NCI-H345 treated with DMSO at 0.1 percent for 48 hours (cell line): Measurements from ENCODE around the gene CGB7.

Experiments
- DNase-seq: peaks from one replicate; lab custom pipeline; 2025; ENCODE audit not compliant: unreplicated experiment; lab: John Stamatoyannopoulos, UW

Gene CGB7

DNA sequence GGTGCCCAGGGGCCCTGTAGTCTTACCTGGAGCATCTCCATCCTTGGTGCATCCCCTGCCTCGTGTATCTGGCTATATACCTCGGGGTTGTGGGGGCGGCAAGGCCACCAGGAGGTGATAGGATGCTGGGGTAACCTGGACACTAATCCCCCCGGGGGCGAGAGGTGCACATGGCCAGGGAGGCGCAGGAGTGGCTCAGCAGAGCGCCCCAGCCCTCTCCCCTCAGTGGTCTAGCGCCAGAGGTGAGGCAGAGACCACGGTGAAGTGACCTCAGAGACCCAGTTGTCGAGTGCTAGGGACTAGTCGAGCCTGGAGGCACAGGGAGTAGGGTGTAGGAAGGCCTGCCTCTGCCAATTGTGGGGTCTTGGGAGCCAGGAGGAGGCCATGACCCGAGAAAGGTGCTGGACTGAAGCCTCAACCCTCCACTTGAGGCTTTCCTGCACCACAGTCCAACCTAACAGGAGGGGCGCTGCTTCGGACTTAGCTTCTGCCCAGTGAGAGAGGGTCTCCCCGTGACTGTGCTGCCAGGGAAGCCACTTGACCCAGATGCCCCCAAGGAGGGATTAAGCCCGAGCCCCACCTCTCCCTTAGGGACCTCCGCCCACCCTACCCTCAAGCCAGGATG lies 40.4 kb downstream of the CGB7 start, which contains the start of gene LHB:
Gene LHB, minus strand, starts transcription at position 51 of the 625 bp plus-strand sequence. Its CDS starts 10 bp downstream, at position 41.
- no peak for DNase-seq

DNA sequence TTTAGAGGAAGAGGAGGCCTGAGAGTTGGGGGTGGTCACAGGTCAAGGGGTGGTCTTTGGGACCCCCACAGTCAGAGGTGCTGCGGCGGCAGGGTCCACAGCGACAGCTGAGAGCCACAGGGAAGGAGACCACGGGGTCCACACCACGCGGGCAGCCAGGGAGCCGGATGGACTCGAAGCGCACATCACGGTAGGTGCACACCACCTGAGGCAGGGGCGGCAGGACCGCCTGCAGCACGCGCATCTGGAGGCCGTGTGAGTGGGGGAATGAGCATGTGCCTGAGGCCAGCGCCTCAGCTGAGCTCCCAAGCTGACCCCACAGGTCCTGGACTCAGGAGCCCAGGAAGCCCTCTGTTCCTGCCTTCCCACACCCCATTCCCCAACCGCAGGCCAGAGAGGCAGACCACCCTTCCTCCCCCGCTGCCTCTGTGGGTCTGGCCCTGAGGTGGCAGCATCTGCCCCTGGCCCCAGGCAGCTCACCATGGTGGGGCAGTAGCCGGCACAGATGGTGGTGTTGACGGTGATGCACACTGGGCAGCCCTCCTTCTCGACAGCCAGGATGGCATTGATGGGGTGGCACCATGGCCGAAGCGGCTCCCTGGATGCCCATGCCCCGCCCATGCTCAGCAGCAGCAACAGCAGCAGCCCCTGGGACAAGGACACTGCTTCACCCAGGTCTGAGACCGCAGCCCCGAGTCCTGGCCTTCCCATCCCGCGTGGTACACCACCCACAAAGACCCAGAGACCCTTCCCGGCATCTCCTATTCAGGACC lies 41.3 kb downstream of the CGB7 start:
- no peak for DNase-seq

DNA sequence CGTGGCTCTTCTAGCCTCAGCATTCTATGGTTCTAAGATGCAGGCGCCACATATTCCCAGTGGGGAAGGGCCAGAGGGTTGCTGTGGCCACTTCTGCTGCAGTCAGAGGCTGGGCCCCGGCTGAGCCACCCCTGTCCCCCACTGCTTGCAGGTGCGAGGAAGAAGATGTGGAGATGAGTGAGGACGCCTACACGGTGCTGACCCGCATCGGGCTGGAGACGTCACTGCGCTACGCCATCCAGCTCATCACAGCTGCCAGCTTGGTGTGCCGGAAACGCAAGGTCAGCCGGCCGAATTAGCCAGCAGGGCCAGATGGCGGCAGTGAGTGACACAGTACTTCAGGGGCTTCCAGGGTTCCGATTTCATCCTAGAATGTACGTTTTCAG lies 42.7 kb downstream of the CGB7 start:
- no peak for DNase-seq

DNA sequence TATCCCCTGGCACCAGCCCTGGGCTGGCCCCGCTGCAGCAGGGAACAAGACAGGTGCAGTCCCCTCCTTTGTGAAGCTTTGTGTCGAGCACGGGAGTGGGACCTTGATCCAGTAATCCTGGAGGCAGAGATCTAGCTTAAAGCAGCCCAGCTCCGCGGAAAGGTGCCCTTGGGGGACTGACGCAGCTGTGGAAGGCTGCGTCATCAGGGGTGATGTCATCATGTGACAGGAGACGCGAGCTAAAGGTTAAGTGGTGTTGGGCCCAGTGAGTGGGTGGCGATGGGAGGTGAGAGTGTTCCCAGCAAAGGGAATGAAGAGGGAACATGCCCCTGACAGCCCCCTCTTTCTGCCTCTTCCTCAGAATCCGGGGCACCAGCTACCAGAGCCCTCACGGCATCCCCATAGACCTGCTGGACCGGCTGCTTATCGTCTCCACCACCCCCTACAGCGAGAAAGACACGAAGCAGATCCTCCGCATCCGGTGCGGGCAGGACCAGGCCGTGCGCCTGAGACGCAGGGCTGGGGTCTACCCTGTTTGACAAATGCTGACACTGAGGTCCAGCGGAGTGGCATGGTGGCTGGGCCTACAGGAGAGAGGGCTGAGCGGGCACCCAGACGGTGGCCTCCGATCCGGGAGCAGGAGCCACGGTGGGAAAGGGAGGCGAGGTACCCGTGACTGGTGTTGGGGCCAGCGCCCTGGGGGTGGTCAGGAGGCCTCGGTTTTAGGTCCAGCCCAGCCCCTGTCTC lies 43.3 kb downstream of the CGB7 start:
- no peak for DNase-seq

DNA sequence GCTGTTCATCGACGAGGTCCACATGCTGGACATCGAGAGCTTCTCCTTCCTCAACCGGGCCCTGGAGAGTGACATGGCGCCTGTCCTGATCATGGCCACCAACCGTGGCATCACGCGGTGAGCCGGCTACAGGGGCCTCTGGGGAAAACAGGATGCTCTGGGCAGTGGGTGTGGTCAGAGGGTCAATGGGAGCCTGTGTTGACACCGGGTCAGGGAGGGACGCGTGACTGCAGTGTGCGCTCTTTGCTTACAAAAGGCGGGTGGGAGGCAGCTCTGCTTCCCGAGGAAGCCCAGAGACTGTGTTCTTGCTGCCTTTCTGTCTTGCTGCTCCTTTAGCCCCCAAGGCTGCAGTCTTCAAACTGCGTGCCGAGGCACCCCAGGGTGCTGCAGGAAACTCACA lies 46.4 kb downstream of the CGB7 start:
- no peak for DNase-seq

DNA sequence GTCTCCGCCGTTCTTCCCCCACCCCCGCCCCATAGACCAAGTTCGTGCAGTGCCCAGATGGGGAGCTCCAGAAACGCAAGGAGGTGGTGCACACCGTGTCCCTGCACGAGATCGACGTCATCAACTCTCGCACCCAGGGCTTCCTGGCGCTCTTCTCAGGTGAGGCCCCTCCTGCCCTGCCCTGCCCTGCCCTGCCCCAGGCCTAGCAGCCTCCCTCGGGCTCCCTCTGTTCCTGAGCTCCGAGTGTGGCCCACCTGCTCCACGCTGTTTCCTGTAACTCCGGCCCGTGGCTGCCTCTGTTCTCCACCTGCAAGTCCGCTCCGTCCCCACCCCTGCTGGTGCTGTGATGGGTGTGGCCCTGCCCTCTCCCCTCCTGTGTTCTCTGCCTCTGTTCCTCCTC lies 47.1 kb downstream of the CGB7 start:
- no peak for DNase-seq

DNA sequence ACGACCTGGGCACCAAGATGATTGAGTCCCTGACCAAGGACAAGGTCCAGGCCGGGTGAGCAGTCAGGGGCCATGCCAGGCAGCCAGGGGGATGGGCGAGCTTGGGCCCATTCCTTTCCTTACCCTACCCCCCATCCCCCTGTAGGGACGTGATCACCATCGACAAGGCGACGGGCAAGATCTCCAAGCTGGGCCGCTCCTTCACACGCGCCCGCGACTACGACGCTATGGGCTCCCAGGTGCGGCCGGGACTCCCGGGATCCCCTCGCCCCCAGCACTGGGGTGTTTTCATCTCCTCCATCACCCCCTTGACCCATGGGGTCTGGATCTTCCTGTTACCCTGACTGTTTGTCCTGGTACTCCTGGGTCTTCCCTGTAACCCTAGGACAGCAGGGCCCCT lies 47.7 kb downstream of the CGB7 start:
- DNase-seq, result no peak

DNA sequence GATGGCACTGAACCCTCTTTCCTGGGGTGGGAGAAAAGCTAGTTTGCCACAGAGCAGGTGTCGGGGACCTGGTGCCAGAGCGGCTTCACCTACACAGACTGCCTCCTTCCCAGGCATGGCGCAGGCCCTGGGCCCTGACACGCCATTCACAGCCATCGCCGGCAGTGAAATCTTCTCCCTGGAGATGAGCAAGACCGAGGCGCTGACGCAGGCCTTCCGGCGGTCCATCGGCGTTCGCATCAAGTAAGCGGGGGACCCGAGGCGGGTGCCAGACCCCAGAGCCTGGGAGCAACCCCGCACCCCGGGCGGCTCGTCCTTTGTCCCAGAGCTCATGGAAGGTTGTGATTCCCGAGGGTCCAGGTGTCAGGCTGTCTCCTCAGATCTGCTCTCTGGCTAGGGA lies 50.6 kb downstream of the CGB7 start:
- DNase-seq, result no peak

DNA sequence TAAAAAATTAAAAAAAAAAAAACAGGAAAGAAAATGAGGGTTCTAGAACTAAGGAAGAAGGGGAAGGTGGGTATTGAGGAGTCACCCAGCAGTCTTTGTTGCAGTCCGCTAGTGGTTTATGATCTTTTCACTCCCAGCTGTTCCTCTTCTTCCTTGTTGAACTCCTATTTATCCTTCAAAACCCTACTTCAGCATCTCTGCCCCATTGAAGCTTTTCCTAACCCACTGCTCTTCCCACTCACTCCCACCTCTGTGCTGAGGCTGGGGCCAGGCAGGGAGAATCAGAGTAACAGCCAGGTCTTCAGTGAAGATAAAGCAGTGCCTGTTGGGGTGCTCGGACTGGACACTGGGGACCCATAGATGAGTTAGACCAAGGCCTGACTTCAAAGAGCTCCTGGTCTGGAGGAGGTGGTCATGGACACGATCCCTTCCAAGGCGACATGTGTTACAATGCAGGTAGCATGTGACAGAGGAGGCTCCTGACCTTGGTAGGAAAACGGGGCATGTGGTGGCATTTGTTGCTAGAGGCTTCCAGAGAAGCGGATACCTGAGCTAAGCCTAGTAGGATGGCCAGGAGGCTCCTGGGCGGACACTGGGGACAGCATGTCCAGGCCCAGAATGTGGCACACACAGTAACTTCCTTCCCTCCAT lies 52.5 kb downstream of the CGB7 start:
- no peak for DNase-seq
